CD4-positive, alpha-beta T cell treated with Interleukin-1 beta for 1 hour (primary cell): Measurements from ENCODE around the gene ETNK1.
"Not testable (repeated sequence)": the region's sequence is repeated elsewhere in the genome, so short reads cannot be mapped to it uniquely, and the experiment has no call there.

Experiments used
- DNase-seq, 2 donors: peaks; one replicate each; pipeline ENCODE4 v3.0.0-alpha.2; 2020 to 2022

The ETNK1 gene

GRCh38 chr12:22624870-22625761 is at the start of gene ETNK1:
ETNK1 (plus strand) TSS chr12:22625171; CDS start chr12:22625431, 260 bp downstream.
- peak; percentile 87 for DNase-seq

GRCh38 chr12:22576065-22576464 is 48.9 kb upstream of the ETNK1 start:
- no peak for DNase-seq

DNA sequence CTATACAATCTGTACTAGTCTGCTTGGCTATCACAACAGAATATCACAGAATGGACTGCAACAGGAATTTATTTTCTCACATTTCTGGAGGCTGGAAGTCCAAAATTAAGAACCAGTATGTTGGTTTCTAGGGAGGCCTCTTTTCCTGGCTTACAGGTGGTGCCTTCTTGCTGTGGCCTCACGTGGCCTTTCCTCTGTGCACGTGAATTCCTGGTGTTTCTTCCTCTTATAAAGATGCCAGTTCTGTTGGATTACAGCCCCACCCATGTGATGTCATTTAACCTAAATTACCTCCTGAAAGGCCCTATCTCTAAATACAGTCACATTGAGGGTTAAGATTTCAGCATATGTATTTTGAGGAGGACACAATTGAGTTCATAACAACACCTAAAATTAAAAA is 48.5 kb upstream of the ETNK1 start:
- DNase-seq: no peak

DNA sequence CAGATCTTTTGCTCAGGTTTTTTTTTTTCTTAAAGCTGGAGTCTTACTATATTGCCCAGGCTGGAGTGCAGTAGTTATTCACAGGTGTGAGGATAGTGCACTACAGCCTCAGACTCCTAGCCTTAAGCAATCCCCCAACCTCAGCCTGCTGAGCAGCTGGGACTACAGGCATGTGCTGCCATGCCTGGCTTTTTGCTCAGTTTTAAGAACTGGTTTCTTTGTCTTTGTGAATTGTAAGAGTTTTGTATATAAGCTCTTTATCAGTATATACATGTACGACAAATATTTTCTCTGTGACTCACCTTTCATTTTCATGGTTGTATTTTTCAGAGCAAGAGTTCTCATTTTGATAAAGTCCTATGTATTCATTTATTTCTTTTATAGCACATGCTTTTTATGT is 47.3 kb upstream of the ETNK1 start:
- DNase-seq: no peak

GRCh38 chr12:22578328-22578727 is 46.6 kb upstream of the ETNK1 start:
- no peak for DNase-seq

GRCh38 chr12:22588817-22589216 is 36.2 kb upstream of the ETNK1 start:
- DNase-seq: no peak

- no peak for DNase-seq
These were observed 31.1 kb upstream of the ETNK1 start for GRCh38 chr12:22593864-22594263.

- not testable (repeated sequence) for DNase-seq
These were observed 27.4 kb upstream of the ETNK1 start for GRCh38 chr12:22597539-22597938.

GRCh38 chr12:22598141-22598762 is 26.7 kb upstream of the ETNK1 start:
- no peak for DNase-seq

DNA sequence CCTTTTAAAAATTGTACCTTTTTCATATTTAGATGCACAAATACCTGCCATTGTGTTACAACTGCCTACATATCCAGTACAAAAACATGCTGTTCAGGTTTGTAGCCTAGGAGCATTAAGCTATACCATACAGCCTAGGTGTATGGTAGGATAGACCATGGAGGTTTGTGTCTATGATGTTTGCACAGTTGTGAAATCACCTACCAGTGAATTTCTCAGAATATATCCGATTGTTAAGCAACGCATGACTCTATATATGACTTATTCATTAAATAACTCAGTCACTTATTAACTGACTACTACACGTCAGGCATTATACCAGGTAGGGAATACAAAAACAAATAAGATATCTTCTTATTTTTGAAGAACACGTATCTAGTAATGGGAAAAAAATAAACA is 26.2 kb upstream of the ETNK1 start:
- no peak for DNase-seq

DNA sequence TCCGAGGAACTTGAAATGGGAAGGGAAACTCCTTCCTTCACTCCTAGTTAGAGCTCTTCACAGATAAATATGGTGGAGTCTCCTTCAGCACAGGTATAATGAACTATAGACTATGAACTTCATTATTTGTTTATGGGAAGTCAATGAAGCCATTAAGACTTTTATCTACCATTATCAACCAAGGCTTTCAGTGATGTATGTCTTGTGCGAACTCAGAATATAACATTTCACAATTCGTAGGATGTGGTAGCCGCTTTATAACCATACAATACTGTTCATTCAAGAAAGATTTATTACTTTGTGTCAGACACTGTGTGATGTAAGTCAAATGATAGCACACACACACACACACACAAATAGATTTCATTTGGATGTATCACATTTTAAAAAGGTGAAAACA is 24.8 kb upstream of the ETNK1 start:
- DNase-seq: no peak

DNA sequence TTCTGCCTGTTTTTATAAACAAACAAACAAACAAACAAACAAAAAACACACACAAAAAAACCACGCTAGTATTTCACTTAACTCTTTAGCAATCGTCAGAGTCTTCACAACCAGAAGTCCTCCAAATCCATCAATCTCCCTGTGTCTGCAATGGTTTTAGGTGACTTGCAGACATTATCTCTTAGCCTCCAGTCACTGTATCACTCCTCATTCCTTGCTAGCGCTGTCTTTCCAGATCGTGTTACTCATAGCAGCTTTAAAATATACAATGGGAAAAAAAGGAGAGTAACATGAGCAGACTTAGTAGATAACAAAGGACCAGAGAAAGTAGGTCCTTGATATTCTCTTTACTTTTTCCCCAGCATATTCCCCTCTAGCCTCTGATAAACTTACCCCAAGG is 15.5 kb upstream of the ETNK1 start:
- DNase-seq: no peak

GRCh38 chr12:22610131-22610530 is 14.8 kb upstream of the ETNK1 start:
- no peak for DNase-seq

DNA sequence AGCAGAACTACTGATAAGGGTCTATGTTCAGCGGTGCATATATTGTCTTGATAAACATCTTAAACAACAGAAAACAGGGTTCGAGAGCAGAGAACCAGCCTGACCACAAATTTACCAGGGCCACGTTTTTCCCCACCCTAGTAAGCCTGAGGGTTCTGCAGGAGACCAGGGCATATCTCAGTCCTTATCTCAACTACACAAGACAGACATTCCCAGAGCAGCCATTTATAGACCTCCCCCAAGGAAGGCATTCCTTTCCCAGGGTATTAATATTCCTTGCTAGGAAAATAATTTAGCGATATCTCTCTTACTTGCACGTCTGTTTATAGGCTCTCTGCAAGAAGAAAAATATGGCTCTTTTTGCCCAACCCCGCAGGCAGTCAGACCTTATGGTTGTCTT is 12.1 kb upstream of the ETNK1 start:
- not testable (repeated sequence) for DNase-seq

- DNase-seq: no peak
These were observed 8.9 kb upstream of the ETNK1 start for GRCh38 chr12:22615963-22616501.

GRCh38 chr12:22617630-22618029 is 7.3 kb upstream of the ETNK1 start:
- no peak for DNase-seq

DNA sequence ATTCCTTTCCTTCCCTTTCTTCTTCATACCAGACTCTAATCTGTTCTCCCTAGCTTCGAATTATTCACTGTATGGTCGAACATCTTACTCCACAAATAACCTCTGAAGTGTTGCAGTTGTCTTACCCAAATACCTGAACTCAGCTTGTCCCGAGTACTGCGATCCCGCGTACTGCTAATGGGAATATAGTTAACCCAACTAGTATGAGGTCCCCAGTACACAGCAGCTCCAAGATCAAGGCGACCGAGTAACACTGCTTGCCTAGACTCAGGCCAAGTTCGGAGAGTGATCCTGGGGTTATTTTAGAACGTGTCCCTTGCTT is 462 bp upstream of the ETNK1 start:
- peak in 1 of 2 donors; percentile 13 for DNase-seq

DNA sequence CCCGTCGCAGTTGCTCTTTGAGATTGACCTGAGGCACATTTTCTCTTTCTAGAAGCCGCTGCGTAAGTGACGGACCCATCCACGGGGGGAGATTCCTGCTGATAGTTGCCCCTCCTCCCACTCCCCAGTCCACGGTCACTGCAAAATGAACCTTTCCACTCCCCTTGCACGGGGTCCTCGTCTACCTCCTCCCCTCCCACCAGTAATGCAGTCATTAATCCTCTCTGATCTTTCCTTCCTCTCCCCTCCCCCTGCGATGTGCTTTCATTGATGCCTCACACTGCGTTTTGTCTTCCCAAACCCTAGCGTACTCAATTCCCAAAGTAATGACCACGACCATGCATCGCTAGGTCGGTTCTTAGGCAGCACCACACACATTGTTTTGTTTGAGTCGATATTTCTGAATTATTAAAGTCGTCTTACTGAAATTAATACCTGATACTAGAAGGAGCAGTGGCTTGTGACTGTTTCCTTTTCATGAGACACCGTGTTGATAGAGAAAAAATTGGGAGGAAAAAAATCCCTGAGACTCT is 857 bp downstream of the ETNK1 start:
- peak; percentile 23 to 52 for DNase-seq

- peak; percentile 15 to 48 for DNase-seq
These were observed 1.4 kb downstream of the ETNK1 start for GRCh38 chr12:22626406-22626805.

- DNase-seq: no peak
These were observed 2.4 kb downstream of the ETNK1 start for GRCh38 chr12:22627371-22627770.

GRCh38 chr12:22628228-22628627 is 3.3 kb downstream of the ETNK1 start:
- no peak for DNase-seq

DNA sequence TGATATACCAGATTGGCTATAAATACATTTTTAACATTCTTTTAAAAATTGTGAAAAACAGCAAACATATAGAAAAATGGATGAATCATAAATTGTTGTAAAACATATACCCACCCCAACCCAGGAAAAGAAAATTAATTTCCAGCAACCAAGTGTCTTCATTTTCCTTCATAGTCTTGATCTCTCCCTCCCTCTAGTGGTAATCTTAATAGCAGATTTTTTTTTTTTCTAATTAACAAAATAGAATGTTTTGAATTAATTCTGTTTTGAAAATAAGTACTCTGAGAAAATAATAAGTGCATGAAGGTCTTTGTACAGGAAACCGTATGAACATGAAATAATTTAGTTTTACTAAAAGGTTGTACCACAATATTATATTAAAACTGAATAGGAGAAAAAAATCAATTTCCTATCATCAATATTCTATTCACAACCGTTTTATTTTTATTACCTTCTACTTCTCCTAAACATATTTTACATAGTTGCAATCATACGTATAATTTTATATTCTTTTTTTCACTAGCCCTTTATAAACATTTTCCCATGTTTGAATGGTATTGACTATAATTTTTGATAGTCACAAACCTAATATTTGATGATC is 7.0 kb downstream of the ETNK1 start:
- peak in 1 of 2 donors; percentile 22 for DNase-seq

DNA sequence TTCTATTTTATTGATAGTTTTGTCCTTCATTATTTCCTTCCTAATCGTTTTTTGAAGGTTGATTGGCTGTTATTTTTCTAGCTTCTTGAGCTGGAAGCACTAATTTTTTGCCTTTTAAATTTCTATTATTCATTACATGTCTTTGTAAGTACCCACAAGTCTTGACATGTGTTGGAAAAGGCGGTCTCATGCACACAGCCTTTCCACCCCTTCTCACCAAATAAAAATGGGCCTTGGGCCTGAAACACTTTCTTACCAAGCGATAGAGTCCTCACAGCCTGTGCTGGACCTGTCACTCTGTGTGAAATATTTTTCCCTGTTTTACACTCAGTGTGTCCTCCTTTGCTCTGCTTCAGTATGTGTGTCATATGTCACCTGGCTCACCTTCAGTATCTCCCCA is 9.9 kb downstream of the ETNK1 start:
- DNase-seq: no peak

DNA sequence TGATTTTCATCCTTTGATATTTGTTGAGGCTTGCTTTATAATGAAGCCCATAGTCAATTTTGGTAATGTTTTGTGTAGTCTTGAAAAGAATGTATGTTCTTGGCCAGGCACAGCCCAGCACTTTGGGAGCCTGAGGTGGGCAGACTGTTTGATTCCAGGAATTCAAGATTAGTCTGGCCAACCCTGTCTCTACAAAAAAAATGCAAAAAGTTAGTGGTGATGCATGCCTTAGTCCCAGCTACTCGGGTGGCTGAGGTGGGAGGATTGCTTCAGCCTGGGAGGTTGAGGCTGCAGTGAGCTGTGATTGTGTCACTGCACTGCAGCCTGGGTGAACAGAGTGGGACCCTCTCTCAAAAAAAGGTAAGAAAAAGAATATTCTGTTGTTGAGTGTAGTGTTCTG is 10.8 kb downstream of the ETNK1 start:
- no peak for DNase-seq
